NCI-H187 (cell line): ENCODE measurements around the gene OR8D2.

Experiments used
- DNase-seq, 2 experiments: peaks; one replicate each; lab custom pipeline; 2025; lab: John Stamatoyannopoulos, UW

OR8D2 gene

GRCh38 chr11:124320097-124320496, at the start of gene OR8D2:
TSS of gene OR8D2 (minus strand) at chr11:124320197. CDS start at chr11:124320197, 0 bp downstream.
- no peak for DNase-seq

- no peak for DNase-seq
Observed at GRCh38 chr11:124359566-124359965, 39.6 kb upstream of the OR8D2 start.

- DNase-seq = no peak
Observed at GRCh38 chr11:124346311-124346955, 26.4 kb upstream of the OR8D2 start.

- no peak for DNase-seq
Observed at GRCh38 chr11:124344346-124344745, 24.3 kb upstream of the OR8D2 start.

GRCh38 chr11:124340142-124340447, 20.1 kb upstream of the OR8D2 start:
- no peak for DNase-seq

- no peak for DNase-seq
Observed at GRCh38 chr11:124339396-124340141, 19.6 kb upstream of the OR8D2 start.

- DNase-seq = no peak
Observed at GRCh38 chr11:124331873-124332272, 11.9 kb upstream of the OR8D2 start.

- no peak for DNase-seq
Observed at GRCh38 chr11:124329787-124330478, 9.9 kb upstream of the OR8D2 start.

GRCh38 chr11:124327775-124328174, 7.8 kb upstream of the OR8D2 start:
- no peak for DNase-seq

- no peak for DNase-seq
Observed at GRCh38 chr11:124322356-124322755, 2.4 kb upstream of the OR8D2 start.

- DNase-seq = no peak
Observed at GRCh38 chr11:124315052-124315451, 4.9 kb downstream of the OR8D2 start.

GRCh38 chr11:124313849-124314248, 6.1 kb downstream of the OR8D2 start, which contains the start of gene OR8D1:
TSS of gene OR8D1 (minus strand) at chr11:124313949. CDS start at chr11:124310766, 3,183 bp downstream.
- no peak for DNase-seq

- DNase-seq = no peak
Observed at GRCh38 chr11:124313131-124313530, 6.9 kb downstream of the OR8D2 start.

GRCh38 chr11:124311670-124312069, 8.3 kb downstream of the OR8D2 start:
- no peak for DNase-seq

- no peak for DNase-seq
Observed at GRCh38 chr11:124311269-124311668, 8.7 kb downstream of the OR8D2 start.

- DNase-seq = no peak
Observed at GRCh38 chr11:124310721-124311120, 9.3 kb downstream of the OR8D2 start.

- no peak for DNase-seq
Observed at GRCh38 chr11:124307093-124307492, 12.9 kb downstream of the OR8D2 start.

GRCh38 chr11:124302347-124303125, 17.5 kb downstream of the OR8D2 start:
- no peak for DNase-seq

GRCh38 chr11:124301548-124301947, 18.4 kb downstream of the OR8D2 start:
- no peak for DNase-seq

GRCh38 chr11:124297921-124298320, 22.1 kb downstream of the OR8D2 start:
- no peak for DNase-seq

- no peak for DNase-seq
Observed at GRCh38 chr11:124296016-124296415, 24.0 kb downstream of the OR8D2 start.

GRCh38 chr11:124294687-124295086, 25.3 kb downstream of the OR8D2 start:
- no peak for DNase-seq
